ENCODE results near the gene LDLRAD2.
A peak's percentile ranks its signal among the peaks of the same experiment; 100 is the strongest.

LDLRAD2 gene

DNA sequence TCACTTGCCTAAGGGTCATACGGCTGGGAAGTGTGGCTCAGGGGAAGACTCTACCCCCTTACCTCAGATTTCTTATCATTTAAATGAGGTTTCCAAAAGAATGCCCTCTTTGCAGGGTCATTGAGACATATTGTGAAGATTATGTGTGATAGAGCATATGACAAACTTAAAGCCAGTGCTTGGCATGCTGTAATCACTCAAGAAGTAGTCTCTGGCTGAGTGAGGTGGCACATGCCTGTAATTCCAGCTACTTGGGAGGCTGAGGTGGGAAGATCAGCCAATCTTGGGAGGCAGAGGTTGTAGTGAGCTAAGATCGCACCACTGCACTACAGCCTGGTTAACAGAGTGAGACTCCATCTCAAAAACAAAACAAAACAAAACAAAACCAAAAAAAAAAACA, 7.5 kb upstream of the LDLRAD2 start:
- H3K9me3 ChIP-seq (replicated peaks; ENCODE audit: insufficient read depth, low read length): no peaks in the 10 kb centered on the region
- no peaks in the 10 kb centered on the region for H3K36me3 ChIP-seq (replicated peaks; ENCODE audit: insufficient read depth, low read length)
- no peaks in the 10 kb centered on the region for H3K4me1 ChIP-seq (ENCODE audit: low read length)
- no peaks in the 10 kb centered on the region for H4K20me1 ChIP-seq (ENCODE audit: insufficient read depth, low read length)
- TF ChIP-seq EZH2 (optimal IDR thresholded peaks at IDR 0.05; ENCODE audit: low read depth, low read length) (no peak), EZH2phosphoT487 (IDR thresholded peaks at IDR 0.05; ENCODE audit: low read length) (no peak)
- TF ChIP-seq, protein P1, sequence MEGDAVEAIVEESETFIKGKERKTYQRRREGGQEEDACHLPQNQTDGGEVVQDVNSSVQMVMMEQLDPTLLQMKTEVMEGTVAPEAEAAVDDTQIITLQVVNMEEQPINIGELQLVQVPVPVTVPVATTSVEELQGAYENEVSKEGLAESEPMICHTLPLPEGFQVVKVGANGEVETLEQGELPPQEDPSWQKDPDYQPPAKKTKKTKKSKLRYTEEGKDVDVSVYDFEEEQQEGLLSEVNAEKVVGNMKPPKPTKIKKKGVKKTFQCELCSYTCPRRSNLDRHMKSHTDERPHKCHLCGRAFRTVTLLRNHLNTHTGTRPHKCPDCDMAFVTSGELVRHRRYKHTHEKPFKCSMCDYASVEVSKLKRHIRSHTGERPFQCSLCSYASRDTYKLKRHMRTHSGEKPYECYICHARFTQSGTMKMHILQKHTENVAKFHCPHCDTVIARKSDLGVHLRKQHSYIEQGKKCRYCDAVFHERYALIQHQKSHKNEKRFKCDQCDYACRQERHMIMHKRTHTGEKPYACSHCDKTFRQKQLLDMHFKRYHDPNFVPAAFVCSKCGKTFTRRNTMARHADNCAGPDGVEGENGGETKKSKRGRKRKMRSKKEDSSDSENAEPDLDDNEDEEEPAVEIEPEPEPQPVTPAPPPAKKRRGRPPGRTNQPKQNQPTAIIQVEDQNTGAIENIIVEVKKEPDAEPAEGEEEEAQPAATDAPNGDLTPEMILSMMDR (IDR thresholded peaks at IDR 0.05; ENCODE audit: low read length): no peak
- no peak overlapping the region for H3K27ac ChIP-seq (ENCODE audit: low read length)
- no peak for DNase-seq
- no peaks in the 10 kb centered on the region for H3K27me3 ChIP-seq (replicated peaks; ENCODE audit: insufficient read depth, low read length)
- no peak overlapping the region for H3K4me3 ChIP-seq (ENCODE audit: low read length)
- H3K9ac ChIP-seq (ENCODE audit: low read length): no peak overlapping the region
- H3F3A ChIP-seq (ENCODE audit: insufficient read depth, low read length): no peaks in the 10 kb centered on the region
- H3K9me2 ChIP-seq (replicated peaks; ENCODE audit: insufficient read depth, low read length): no peaks in the 10 kb centered on the region
- H3K4me2 ChIP-seq (ENCODE audit: low read depth, low read length): no peak overlapping the region
- H3K79me2 ChIP-seq (ENCODE audit: low read length): no peaks in the 10 kb centered on the region
- H2AFZ ChIP-seq (ENCODE audit: low read length): no peak overlapping the region

DNA sequence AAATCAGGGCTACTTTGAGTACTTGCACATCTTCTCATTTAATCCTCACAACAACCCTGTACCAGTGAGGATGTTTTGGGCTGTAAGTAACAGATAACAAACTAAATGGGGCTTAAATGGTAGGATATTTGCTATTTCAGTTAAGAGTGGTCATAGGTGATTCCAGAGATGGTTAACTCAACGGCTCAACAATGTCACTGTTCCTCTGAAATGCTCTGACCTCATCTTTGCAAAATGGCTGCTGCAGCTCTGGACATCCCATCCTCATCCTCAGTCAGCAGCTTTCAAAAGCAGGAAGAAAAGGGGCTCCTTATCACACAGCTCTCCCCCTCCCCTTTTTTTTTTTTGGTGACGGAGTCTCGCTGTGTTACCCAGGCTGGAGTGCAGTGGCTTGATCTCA, 1.5 kb downstream of the LDLRAD2 start:
- Histone ChIP-seq H3K4me3 (ENCODE audit: low read length) (no peak overlapping the region), H3K9me3 (replicated peaks; ENCODE audit: insufficient read depth, low read length) (no peaks in the 10 kb centered on the region), H3K27ac (ENCODE audit: low read length) (no peak overlapping the region), H3K4me2 (ENCODE audit: low read depth, low read length) (no peak overlapping the region), H3F3A (ENCODE audit: insufficient read depth, low read length) (no peaks in the 10 kb centered on the region), H3K9me2 (replicated peaks; ENCODE audit: insufficient read depth, low read length) (no peaks in the 10 kb centered on the region), H4K20me1 (ENCODE audit: insufficient read depth, low read length) (no peaks in the 10 kb centered on the region), H3K4me1 (ENCODE audit: low read length) (no peaks in the 10 kb centered on the region), H3K9ac (ENCODE audit: low read length) (no peak overlapping the region), H2AFZ (ENCODE audit: low read length) (no peak overlapping the region), H3K27me3 (replicated peaks; ENCODE audit: insufficient read depth, low read length) (no peaks in the 10 kb centered on the region), H3K79me2 (ENCODE audit: low read length) (no peaks in the 10 kb centered on the region), H3K36me3 (replicated peaks; ENCODE audit: insufficient read depth, low read length) (no peaks in the 10 kb centered on the region)
- no peak for DNase-seq
- TF ChIP-seq EZH2 (optimal IDR thresholded peaks at IDR 0.05; ENCODE audit: low read depth, low read length): no peak
- TF ChIP-seq, protein P1 (IDR thresholded peaks at IDR 0.05; ENCODE audit: low read length): no peak
- TF ChIP-seq EZH2phosphoT487 (IDR thresholded peaks at IDR 0.05; ENCODE audit: low read length): no peak

DNA sequence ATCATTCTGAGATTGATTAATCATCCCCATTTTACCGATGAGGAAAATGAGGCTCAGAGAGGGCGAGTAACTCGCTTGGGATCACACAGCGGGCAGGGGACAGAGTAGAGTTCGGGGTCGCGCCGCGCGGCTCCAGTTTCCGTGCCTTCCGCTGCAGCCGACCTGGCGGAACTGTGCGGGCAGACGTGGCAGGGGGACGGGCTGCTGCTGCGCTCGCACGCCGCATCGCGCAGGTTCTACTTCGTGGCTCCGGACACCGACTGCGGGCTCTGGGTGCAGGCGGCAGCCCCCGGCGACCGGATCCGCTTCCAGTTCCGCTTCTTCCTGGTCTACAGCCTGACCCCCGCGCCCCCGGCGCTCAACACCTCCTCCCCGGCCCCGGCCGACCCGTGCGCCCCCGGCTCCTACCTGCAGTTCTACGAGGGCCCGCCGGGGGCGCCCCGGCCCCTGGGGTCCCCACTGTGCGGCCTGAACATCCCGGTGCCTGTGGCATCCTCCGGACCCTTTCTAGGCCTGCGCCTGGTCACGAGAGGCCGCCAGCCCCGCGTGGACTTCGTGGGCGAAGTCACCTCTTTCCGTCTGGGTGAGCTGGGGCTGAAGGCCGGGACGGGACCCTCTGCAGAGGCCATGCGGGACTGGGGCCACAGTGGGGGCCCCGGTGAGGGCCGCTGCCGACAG, 2.3 kb downstream of the LDLRAD2 start:
- no peaks in the 10 kb centered on the region for H3K36me3 ChIP-seq (replicated peaks; ENCODE audit: insufficient read depth, low read length)
- no peak for TF ChIP-seq EZH2 (optimal IDR thresholded peaks at IDR 0.05; ENCODE audit: low read depth, low read length)
- TF ChIP-seq, protein P1 (IDR thresholded peaks at IDR 0.05; ENCODE audit: low read length): peak; percentile 42
- no peaks in the 10 kb centered on the region for H3K9me2 ChIP-seq (replicated peaks; ENCODE audit: insufficient read depth, low read length)
- H3K9ac ChIP-seq (ENCODE audit: low read length): no peak overlapping the region; the same call in 1 of the 2 replicates
- no peaks in the 10 kb centered on the region for H3K9me3 ChIP-seq (replicated peaks; ENCODE audit: insufficient read depth, low read length)
- no peak overlapping the region for H3K27ac ChIP-seq (ENCODE audit: low read length)
- no peaks in the 10 kb centered on the region for H3K4me1 ChIP-seq (ENCODE audit: low read length)
- H2AFZ ChIP-seq (ENCODE audit: low read length): no peak overlapping the region
- 0 out of 2 replicates have a peak overlapping the region, but pooled peaks have one; percentile 1 for H3K4me3 ChIP-seq (ENCODE audit: low read length)
- no peaks in the 10 kb centered on the region for H3K27me3 ChIP-seq (replicated peaks; ENCODE audit: insufficient read depth, low read length)
- H4K20me1 ChIP-seq (ENCODE audit: insufficient read depth, low read length): no peaks in the 10 kb centered on the region
- no peaks in the 10 kb centered on the region for H3F3A ChIP-seq (ENCODE audit: insufficient read depth, low read length)
- H3K4me2 ChIP-seq (ENCODE audit: low read depth, low read length): peak overlapping the region; percentile 41
- no peaks in the 10 kb centered on the region for H3K79me2 ChIP-seq (ENCODE audit: low read length)
- no peak for DNase-seq

Measured in MM.1S (cell line).